ENCODE results near the gene NIPAL3.

Gene NIPAL3

DNA sequence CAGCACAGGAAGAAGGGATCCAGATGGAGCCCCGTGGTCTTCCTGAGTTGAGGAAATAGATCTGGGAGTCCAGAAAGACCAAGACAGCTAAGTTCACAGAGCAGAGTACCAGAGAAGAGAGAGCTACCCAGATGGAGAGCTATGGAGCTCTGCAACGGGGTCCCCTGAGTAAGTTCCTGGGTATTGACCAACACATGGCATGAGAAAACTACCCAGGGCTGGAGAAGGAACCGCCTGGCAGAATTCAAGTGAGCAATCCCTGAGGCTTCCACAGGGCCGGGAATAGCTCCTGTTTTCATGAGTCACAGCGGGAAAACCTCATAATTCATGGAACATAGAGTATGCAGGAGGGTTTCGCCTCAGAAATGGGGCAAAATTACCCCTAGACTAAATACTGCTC lies 21.7 kb upstream of the NIPAL3 start:
- no peak for ATAC-seq (replicated peaks)
- no peak for DNase-seq
- H3K4me3 Mint-ChIP-seq, result no peak overlapping the region
- H3K36me3 Mint-ChIP-seq (ENCODE audit: insufficient read depth), result peaks cover 6% of the 10 kb centered on the region
- H3K9me3 Mint-ChIP-seq, result no peaks in the 10 kb centered on the region
- H3K27me3 Mint-ChIP-seq, result no peaks in the 10 kb centered on the region
- H3K27ac Mint-ChIP-seq, result peak overlapping the region in 1 of 2 donors; percentile 61
- peaks cover 14 to 21% of the 10 kb centered on the region in 2 donors for H3K4me1 Mint-ChIP-seq (ENCODE audit: low read depth in 2 of 2)

DNA sequence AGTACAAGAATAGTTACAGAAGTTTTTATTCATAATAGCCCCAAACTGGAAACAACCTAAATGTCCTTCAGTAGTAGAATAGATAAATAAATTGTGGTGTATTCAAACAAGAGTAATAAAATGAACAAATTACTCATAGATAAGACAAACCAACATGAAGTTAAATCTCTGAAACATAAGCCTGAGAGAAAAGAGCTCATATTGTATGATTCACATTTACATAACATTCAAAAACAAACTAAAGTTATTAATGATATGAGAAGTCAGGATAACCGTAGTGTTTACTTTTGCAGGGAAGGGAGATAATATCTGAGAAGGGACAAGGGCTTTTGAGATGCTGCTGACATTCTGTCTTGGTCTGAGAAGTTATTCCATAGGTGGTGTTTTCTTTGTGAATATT lies 15.5 kb upstream of the NIPAL3 start:
- H3K27me3 Mint-ChIP-seq, result no peaks in the 10 kb centered on the region
- no peak for DNase-seq
- H3K4me1 Mint-ChIP-seq (ENCODE audit: low read depth in 2 of 2), result no peaks in the 10 kb centered on the region
- H3K4me3 Mint-ChIP-seq, result no peak overlapping the region
- H3K9me3 Mint-ChIP-seq, result no peaks in the 10 kb centered on the region
- no peak overlapping the region for H3K27ac Mint-ChIP-seq
- ATAC-seq (replicated peaks), result no peak
- no peaks in the 10 kb centered on the region for H3K36me3 Mint-ChIP-seq (ENCODE audit: insufficient read depth)

DNA sequence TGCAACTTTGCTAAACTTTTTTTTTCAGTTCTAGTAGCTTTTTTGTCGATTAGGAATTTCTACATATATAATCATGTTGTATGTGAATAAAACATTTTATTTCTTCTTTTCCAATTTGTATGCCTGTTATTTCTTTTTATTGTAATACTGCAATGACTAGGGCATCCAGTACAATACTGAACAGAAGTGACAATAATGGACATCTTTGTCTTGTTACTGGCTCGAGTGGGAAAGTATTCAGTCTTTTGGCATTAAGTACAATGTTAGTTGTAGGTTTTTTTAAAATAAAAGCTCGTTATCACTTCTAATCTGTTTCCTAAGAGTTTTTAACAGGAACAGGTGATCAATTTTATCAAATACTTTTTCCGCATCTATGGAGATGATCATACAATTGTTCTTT lies 11.8 kb upstream of the NIPAL3 start:
- Mint-ChIP-seq H3K27ac (no peak overlapping the region), H3K9me3 (no peaks in the 10 kb centered on the region), H3K36me3 (ENCODE audit: insufficient read depth) (no peaks in the 10 kb centered on the region), H3K4me3 (no peak overlapping the region), H3K27me3 (no peaks in the 10 kb centered on the region), H3K4me1 (ENCODE audit: low read depth in 2 of 2) (no peaks in the 10 kb centered on the region)
- no peak for DNase-seq
- ATAC-seq (replicated peaks), result no peak

DNA sequence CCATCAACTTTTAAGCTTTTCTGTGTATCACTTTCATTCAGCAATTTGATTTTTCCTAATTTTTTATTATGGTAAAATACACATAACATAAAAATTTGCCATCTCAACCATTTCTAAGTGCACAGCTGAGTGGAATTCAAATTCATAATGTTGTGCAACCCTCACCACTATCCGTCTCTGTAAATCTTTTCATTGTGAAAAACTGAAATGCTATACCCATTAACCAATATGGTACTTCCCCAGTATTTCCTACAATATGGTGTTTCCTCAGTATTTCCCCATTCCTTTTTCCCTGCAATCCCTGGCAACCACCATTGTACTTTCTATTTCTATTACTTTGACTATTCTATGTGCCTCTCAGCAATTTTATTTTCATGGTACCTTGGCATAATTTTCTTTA lies 8.8 kb upstream of the NIPAL3 start:
- Mint-ChIP-seq H3K9me3 (no peaks in the 10 kb centered on the region), H3K36me3 (ENCODE audit: insufficient read depth) (no peaks in the 10 kb centered on the region), H3K4me3 (no peak overlapping the region), H3K4me1 (ENCODE audit: low read depth in 2 of 2) (peaks cover 0 to under 1% of the 10 kb centered on the region in 2 donors), H3K27ac (peak overlapping the region in 1 of 2 donors; percentile 23), H3K27me3 (no peaks in the 10 kb centered on the region)
- ATAC-seq (replicated peaks) (no peak), DNase-seq (no peak)

DNA sequence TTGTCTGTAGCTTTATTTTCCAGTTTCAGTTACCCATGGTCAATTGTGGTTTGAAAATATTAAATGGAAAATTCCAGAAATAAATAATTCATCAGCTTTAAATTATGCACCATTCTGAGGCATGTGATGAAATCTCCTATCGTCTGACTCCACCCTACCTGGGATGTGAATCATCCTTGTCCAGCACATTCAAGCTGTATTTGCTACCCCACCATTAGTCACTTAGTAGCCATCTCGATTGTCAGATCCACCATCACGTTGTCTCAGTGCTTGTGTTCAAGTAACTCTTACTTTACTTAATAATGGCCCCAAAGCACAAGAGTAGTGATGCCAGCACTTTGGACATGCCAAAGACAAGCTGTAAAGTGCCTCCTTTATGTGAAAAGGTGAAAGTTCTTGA lies 6.1 kb upstream of the NIPAL3 start:
- Mint-ChIP-seq H3K27me3 (no peaks in the 10 kb centered on the region), H3K4me1 (ENCODE audit: low read depth in 2 of 2) (peaks cover 7 to 12% of the 10 kb centered on the region in 2 donors), H3K27ac (no peak overlapping the region), H3K4me3 (no peak overlapping the region), H3K36me3 (ENCODE audit: insufficient read depth) (peaks cover 1% of the 10 kb centered on the region), H3K9me3 (no peaks in the 10 kb centered on the region)
- no peak for ATAC-seq (replicated peaks)
- no peak for DNase-seq

DNA sequence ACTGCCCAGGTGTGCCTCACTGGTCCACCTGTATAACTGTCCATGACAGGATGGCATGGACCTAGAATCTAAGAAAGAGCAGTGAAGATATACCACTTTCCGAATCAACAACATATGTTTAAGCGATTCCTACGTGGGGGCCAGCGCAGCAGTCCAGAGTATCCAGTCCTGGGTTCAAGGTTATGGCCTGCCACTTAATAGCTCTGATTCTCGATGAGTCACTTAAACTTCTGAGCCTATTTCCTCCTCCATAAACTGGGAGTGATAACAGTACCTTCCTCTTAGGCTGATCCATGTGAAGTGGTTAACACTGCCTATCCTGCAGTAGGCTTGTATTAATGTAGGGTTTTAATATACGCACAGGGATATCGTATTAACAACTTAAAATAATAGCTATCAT lies 4.9 kb upstream of the NIPAL3 start:
- H3K36me3 Mint-ChIP-seq (ENCODE audit: insufficient read depth), result peaks cover 10% of the 10 kb centered on the region
- no peak overlapping the region for H3K4me3 Mint-ChIP-seq
- DNase-seq (no peak), ATAC-seq (replicated peaks) (no peak)
- H3K9me3 Mint-ChIP-seq, result no peaks in the 10 kb centered on the region
- no peaks in the 10 kb centered on the region for H3K27me3 Mint-ChIP-seq
- no peak overlapping the region for H3K27ac Mint-ChIP-seq
- peaks cover 15 to 19% of the 10 kb centered on the region in 2 donors for H3K4me1 Mint-ChIP-seq (ENCODE audit: low read depth in 2 of 2)

DNA sequence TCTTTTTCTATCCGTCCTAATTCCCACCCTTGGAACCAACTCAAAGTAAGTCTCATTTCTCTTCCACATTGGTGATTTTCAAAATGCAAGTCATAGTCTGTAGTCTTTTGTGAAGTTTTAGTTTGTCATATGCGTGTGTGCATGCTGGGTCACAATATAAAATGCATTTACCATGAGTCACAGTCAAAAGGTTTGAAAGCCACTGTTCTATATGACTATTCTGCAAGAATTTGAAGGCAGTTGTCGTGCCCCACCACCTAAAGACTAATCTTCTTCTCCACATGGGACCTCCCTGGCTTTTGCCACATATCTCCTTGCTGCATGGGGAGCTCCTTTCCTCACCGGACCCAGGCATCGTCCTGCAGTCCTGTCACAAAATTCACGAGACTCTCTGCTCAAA lies 3.6 kb upstream of the NIPAL3 start:
- Mint-ChIP-seq H3K27ac (no peak overlapping the region), H3K4me3 (no peak overlapping the region), H3K36me3 (ENCODE audit: insufficient read depth) (peaks cover 21% of the 10 kb centered on the region), H3K4me1 (ENCODE audit: low read depth in 2 of 2) (peaks cover 26 to 31% of the 10 kb centered on the region in 2 donors), H3K27me3 (no peaks in the 10 kb centered on the region), H3K9me3 (no peaks in the 10 kb centered on the region)
- ATAC-seq (replicated peaks), result no peak
- DNase-seq, result no peak

DNA sequence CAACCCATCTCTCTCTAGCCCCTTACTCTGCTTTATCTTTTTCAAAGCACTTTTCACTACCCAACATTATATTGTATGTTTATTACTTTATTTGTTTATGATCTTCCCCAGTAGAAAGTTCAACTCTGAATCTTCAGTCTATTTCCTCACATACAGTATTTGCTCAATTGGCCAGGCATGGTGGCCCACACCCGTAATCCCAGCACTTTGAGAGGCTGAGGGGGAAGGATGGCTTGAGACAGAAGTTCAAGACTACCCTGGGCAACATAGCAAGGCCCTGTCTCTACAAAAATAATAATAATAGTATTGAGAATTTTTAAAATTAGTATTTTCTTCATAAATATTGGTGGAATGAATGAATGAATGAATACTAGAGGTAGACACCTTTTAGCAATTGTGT lies 3.2 kb upstream of the NIPAL3 start:
- no peak for ATAC-seq (replicated peaks)
- Mint-ChIP-seq H3K4me1 (ENCODE audit: low read depth in 2 of 2) (peaks cover 31 to 35% of the 10 kb centered on the region in 2 donors), H3K27ac (peak overlapping the region in 1 of 2 donors; percentile 94), H3K36me3 (ENCODE audit: insufficient read depth) (peaks cover 21% of the 10 kb centered on the region), H3K4me3 (peak overlapping the region in 1 of 2 donors; percentile 88), H3K27me3 (no peaks in the 10 kb centered on the region), H3K9me3 (no peaks in the 10 kb centered on the region)
- DNase-seq, result no peak

DNA sequence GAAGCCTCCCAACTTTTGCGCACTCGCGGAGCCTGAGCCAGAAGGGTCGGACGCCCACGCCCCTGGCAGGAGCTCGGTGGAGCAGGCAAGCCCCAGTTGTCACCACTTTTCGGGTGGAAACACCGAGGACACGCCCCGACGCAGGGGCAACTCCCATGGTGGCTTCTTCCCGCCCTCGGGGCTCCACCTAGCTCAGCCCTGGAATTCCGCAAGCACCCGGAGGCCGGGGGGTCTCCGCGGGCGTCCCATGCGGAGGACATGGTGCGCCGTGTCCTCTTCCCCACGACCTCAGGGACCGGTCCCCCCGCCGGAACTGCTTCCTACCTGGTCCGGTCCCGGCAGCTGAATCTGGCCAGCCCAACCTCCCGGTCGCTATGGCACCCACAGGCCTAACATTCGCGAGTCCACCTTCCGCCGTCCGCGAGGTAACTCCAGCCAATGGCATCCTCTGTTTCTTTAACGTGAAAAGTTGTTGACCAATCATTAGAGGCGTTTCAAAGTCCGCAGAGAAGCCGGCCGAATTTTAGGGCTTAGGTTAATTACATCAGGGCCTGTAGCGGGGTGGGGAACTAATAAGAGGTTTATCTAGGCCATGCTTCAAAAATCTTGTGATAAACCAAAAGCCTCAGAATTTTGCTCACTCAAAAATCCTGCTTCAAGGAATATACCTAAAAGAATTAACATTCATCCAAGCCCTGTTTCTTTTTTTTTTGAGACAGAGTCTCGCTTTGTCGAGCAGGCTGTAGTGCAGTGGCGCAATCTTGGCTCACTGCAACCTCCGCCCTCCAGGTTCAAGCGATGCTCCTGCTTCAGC lies 2.0 kb upstream of the NIPAL3 start, which contains the start of gene STPG1:
Gene STPG1, minus strand, starts transcription at position 433 of the 814 bp plus-strand sequence. CDS start 12,394 bp downstream, outside the sequence.
- Mint-ChIP-seq H3K4me3 (peak within 1 kb of the TSS; percentile 97 to 98), H3K4me1 (ENCODE audit: low read depth in 2 of 2) (peaks cover 35 to 40% of the 10 kb centered on the region in 2 donors), H3K36me3 (ENCODE audit: insufficient read depth) (peaks cover 21% of the 10 kb centered on the region), H3K27me3 (no peaks in the 10 kb centered on the region), H3K9me3 (no peaks in the 10 kb centered on the region), H3K27ac (peak within 1 kb of the TSS; percentile 88 to 94)
- DNase-seq (peak; percentile 68 to 76 (median 73)), ATAC-seq (replicated peaks) (peak; percentile 5)

DNA sequence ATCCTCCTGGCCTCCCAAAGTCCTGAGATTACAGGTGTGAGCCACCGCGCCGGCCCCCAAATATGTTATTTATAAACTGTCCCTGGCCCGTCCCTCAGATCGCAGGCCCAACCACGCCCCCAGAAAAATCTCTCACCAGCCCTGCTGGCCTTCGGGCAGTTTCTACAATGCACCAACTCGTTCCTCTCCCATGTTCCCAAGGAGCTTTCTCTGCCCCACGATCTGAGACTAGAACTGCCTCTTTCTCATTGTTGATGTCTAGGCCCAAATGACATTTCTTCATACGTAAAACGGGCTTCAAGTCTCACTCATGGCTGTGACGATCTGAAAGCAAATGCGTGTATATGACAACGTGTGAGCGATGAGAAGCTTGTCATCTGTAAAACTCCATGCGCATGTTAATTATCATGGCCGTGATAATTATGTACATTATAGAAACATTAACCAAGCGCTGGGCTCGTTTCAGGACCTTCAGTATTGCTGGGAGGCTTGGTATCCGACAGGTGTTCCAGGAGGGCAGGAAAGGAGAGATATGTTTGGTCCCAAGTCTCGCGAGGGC lies 748 bp upstream of the NIPAL3 start:
- Mint-ChIP-seq H3K27ac (peak overlapping the region; percentile 80), H3K9me3 (no peaks in the 10 kb centered on the region), H3K36me3 (ENCODE audit: insufficient read depth) (peaks cover 29% of the 10 kb centered on the region), H3K4me3 (peak overlapping the region; percentile 97 to 98), H3K27me3 (no peaks in the 10 kb centered on the region), H3K4me1 (ENCODE audit: low read depth in 2 of 2) (peaks cover 38 to 44% of the 10 kb centered on the region in 2 donors)
- DNase-seq, result no peak
- no peak for ATAC-seq (replicated peaks)

DNA sequence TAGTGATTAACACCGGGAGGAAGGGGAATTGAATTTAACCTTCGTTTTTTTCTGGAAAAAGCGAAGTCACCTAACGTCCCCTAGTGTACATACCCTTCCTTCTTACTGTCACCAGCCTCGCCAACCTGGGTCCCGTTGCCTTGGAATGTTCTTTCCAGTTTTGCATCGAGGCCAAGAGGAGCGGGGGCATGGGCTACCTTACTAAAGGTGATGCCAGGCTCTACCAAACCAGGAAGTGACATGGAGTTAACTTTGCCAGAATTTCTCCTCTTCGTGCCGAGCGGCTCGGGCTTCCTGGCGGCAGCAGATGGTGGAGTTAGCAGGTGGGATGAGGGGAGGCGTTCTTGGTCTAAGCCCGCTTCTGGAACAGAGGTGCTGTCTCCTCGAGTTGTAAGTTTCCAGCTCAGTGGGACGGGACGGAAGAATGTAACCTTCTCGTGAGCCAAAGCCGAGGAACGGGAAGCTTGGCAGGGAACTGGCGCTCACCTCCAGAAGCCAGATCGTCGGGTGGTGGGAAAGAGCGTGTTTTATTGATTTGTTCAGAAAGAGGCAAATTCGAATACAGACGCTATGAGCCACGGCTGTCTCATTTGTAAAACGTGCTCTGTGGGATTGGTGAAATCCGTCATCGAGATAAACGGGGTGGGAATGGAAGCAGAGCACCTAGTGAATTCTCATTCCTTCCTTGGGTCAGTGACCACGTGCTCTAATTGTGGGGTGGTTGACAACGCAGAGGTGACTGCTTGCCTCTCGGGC lies 486 bp downstream of the NIPAL3 start:
- Mint-ChIP-seq H3K9me3 (no peaks in the 10 kb centered on the region), H3K27me3 (no peaks in the 10 kb centered on the region), H3K4me1 (ENCODE audit: low read depth in 2 of 2) (peaks cover 38 to 44% of the 10 kb centered on the region in 2 donors), H3K27ac (peak overlapping the region; percentile 80), H3K4me3 (peak overlapping the region; percentile 97 to 98), H3K36me3 (ENCODE audit: insufficient read depth) (peaks cover 40% of the 10 kb centered on the region)
- ATAC-seq (replicated peaks) (peak; percentile 5), DNase-seq (no peak)

DNA sequence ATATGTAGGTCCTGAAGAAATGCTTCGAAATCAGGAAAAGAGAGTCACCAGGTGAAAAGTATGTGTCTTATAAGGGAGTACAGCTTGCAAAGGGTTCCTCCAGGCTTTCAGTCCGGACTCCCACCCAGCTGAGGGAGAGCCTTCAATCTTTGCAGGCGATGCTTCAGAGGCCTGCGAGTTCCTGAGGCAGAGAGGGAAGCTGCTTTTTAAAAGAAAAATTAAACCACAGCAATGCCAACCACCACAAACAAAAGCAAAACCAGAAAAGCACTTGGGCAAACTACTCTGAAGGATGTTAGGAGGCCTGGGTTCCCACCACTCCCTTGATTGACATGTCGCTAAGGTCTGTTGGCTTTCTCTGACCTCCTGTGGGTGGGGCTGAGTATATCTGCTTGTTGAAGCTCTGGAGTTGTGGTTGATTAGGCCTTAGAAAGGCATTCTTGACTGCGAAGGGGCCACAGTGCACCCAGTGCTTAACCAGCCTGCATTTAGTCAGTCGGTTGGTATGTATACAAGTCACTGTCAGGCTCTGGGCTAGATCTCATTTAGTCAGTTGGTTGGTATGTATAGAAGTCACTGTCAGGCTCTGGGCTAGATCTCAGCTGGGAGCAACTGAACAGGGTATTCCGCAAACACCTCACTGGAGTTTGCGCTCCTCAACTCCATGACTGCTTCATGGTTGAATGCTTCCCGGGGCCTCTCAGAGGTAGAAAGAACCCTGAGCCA lies 1.2 kb downstream of the NIPAL3 start:
- DNase-seq, result peak; percentile 44 to 47 (median 46)
- Mint-ChIP-seq H3K27ac (peak overlapping the region; percentile 80), H3K27me3 (no peaks in the 10 kb centered on the region), H3K36me3 (ENCODE audit: insufficient read depth) (peaks cover 47% of the 10 kb centered on the region), H3K9me3 (no peaks in the 10 kb centered on the region), H3K4me1 (ENCODE audit: low read depth in 2 of 2) (peaks cover 38 to 42% of the 10 kb centered on the region in 2 donors), H3K4me3 (peak overlapping the region; percentile 97 to 98)
- peak; percentile 54 for ATAC-seq (replicated peaks)

DNA sequence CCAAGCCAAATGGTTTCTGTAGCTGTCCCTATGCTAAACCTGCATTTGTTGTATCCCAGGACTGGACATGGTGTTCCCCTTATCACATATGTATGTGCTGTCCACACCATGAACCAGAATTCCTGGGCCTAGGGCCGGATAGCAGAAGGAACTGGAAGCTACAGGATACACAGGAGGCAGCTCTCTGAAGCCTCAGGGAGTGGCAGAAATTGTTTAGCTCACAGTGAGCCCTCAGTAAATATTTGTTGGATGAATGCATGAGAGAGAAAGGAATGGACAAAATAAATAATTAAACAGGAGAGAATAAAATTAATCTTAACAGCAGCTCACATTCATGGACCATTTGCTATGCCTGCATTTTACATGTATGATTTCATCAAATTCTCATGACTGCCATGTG lies 2.1 kb downstream of the NIPAL3 start:
- H3K4me1 Mint-ChIP-seq (ENCODE audit: low read depth in 2 of 2), result peaks cover 42 to 46% of the 10 kb centered on the region in 2 donors
- DNase-seq (no peak), ATAC-seq (replicated peaks) (no peak)
- H3K27ac Mint-ChIP-seq, result peak overlapping the region; percentile 50 to 80
- H3K9me3 Mint-ChIP-seq, result no peaks in the 10 kb centered on the region
- H3K27me3 Mint-ChIP-seq, result no peaks in the 10 kb centered on the region
- peak overlapping the region in 1 of 2 donors; percentile 97 for H3K4me3 Mint-ChIP-seq
- H3K36me3 Mint-ChIP-seq (ENCODE audit: insufficient read depth), result peaks cover 49% of the 10 kb centered on the region

Data from effector memory CD8-positive, alpha-beta T cell (primary cell).